Caco-2 (cell line): ENCODE data around the gene CDKAL1. TPM values are rescaled to one million over a fixed set of nuclear protein-coding genes. Genes with fewer than 3 reads are reported as not detected.

Source experiments
- BruUV-seq: library from RNA; stranded (reverse); fragments of 400-500 nt; replicated peaks from 2 replicates; lab custom pipeline; 2021; lab: Mats Ljungman, UMichigan
- CTCF ChIA-PET: fragments of 300-600 bp; sonication (Branson Sonifier 250); formaldehyde crosslinking; loops from one replicate; lab custom pipeline; 2022; ENCODE audit warnings: antibody characterized with exemption; lab: Charles Lee
- POLR2A ChIA-PET: fragments of 300-600 bp; sonication (Branson Sonifier 250); formaldehyde crosslinking; loops from one replicate; lab custom pipeline; 2022; ENCODE audit warnings: antibody characterized with exemption; lab: Charles Lee
- DNase-seq, 2 experiments: peaks; one replicate each; pipeline versions ENCODE4 v3.0.0 to v3.0.0-alpha.2; 2020 to 2022
- H3K27me3 ChIP-seq: replicated peaks from 2 replicates; pipeline ENCODE4 v1.6.0; 2011; ENCODE audit warnings: low read length; ENCODE audit not compliant: control insufficient read depth, insufficient read depth
- H3K36me3 ChIP-seq: 2 replicates; pipeline ENCODE4 v1.5.1; 2011; ENCODE audit warnings: low read length; ENCODE audit not compliant: control insufficient read depth, insufficient read depth
- H3K4me1 ChIP-seq: fragments of 250-450 bp; sonication (Bioruptor Pico); 2 replicates; pipeline ENCODE4 v1.5.1; 2020; ENCODE audit warnings: mild to moderate bottlenecking
- H3K4me3 ChIP-seq: 2 replicates; pipeline ENCODE4 v1.5.1; 2011; ENCODE audit warnings: low read depth, mild to moderate bottlenecking, control low read depth, low read length
- H3K9me3 ChIP-seq: fragments of 250-450 bp; sonication (Bioruptor Pico); 2 replicates; pipeline ENCODE4 v1.5.1; 2020; ENCODE audit warnings: mild to moderate bottlenecking, moderate library complexity
- H3K27ac Mint-ChIP-seq: one replicate; pipeline ENCODE4 v1.8.0; 2022; ENCODE audit warnings: mixed read lengths; ENCODE audit not compliant: unreplicated experiment
- H3K27me3 Mint-ChIP-seq: one replicate; pipeline ENCODE4 v1.8.0; 2022; ENCODE audit warnings: mixed read lengths; ENCODE audit not compliant: insufficient read depth, unreplicated experiment
- H3K36me3 Mint-ChIP-seq: one replicate; pipeline ENCODE4 v1.8.0; 2022; ENCODE audit warnings: mild to moderate bottlenecking, mixed read lengths; ENCODE audit not compliant: insufficient read depth, unreplicated experiment
- H3K4me1 Mint-ChIP-seq: one replicate; pipeline ENCODE4 v1.8.0; 2022; ENCODE audit warnings: low read depth, mixed read lengths; ENCODE audit not compliant: unreplicated experiment
- H3K4me3 Mint-ChIP-seq: one replicate; pipeline ENCODE4 v1.8.0; 2022; ENCODE audit warnings: mild to moderate bottlenecking, moderate library complexity, mixed read lengths; ENCODE audit not compliant: unreplicated experiment
- H3K9me3 Mint-ChIP-seq: one replicate; pipeline ENCODE4 v1.8.0; 2022; ENCODE audit warnings: mixed read lengths; ENCODE audit not compliant: unreplicated experiment
- intact Hi-C: fragments of 100-400 bp; cut with micrococcal nuclease; formaldehyde crosslinking; loops from one replicate; pipeline ENCODE4 v1.10.0; 2022; ENCODE audit not compliant: unreplicated experiment
- total RNA-seq: library from RNA; stranded (reverse); gene quantifications from 2 replicates; pipeline ENCODE4 v1.2.3, GENCODE V29; 2022
- TF ChIP-seq, protein P1 (sequence below), 2 experiments: fragments of 200-600 bp in 1 of 2; IDR thresholded peaks; 1 replicate in 1 of 2; 2 replicates in 1 of 2; pipeline versions ENCODE4 v1.5.1 to v1.8.0; 2011 to 2022; ENCODE audit warnings: antibody characterized with exemption in 1 of 2, control low read depth in 1 of 2, inconsistent platforms in 1 of 2, low read depth in 1 of 2, low read length in 1 of 2, mild to moderate bottlenecking in 1 of 2, moderate library complexity in 1 of 2; ENCODE audit not compliant: insufficient read depth in 1 of 2, severe bottlenecking in 1 of 2, unreplicated experiment in 1 of 2

CDKAL1 gene
- total RNA-seq, 1 experiment from 2014 or later, result 18.7 TPM

GRCh38 chr6:20797597-20797996, 263.3 kb downstream of the CDKAL1 start:
- no peak for DNase-seq
- H3K9me3 ChIP-seq, result no peaks in the 10 kb centered on the region
- H3K27me3 ChIP-seq, result no peaks in the 10 kb centered on the region
- no peak overlapping the region for H3K27ac Mint-ChIP-seq
- ChIA-PET POLR2A (no interaction called here), CTCF (no interaction called here)
- BruUV-seq, result no TSS peak
- H3K27me3 Mint-ChIP-seq, result no peaks in the 10 kb centered on the region
- TF ChIP-seq, protein P1, sequence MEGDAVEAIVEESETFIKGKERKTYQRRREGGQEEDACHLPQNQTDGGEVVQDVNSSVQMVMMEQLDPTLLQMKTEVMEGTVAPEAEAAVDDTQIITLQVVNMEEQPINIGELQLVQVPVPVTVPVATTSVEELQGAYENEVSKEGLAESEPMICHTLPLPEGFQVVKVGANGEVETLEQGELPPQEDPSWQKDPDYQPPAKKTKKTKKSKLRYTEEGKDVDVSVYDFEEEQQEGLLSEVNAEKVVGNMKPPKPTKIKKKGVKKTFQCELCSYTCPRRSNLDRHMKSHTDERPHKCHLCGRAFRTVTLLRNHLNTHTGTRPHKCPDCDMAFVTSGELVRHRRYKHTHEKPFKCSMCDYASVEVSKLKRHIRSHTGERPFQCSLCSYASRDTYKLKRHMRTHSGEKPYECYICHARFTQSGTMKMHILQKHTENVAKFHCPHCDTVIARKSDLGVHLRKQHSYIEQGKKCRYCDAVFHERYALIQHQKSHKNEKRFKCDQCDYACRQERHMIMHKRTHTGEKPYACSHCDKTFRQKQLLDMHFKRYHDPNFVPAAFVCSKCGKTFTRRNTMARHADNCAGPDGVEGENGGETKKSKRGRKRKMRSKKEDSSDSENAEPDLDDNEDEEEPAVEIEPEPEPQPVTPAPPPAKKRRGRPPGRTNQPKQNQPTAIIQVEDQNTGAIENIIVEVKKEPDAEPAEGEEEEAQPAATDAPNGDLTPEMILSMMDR (IDR thresholded peaks at IDR 0.05; ENCODE audit: insufficient read depth in 1 of 2, low read depth in 1 of 2, low read length in 1 of 2, severe bottlenecking in 1 of 2, unreplicated experiment in 1 of 2), result no peak
- no peaks in the 10 kb centered on the region for H3K36me3 Mint-ChIP-seq
- no peak overlapping the region for H3K4me3 ChIP-seq
- no peak overlapping the region for H3K4me3 Mint-ChIP-seq
- H3K36me3 ChIP-seq, result no peaks in the 10 kb centered on the region
- no peaks in the 10 kb centered on the region for H3K4me1 ChIP-seq
- intact Hi-C loops, result no loop called here
- H3K4me1 Mint-ChIP-seq, result no peaks in the 10 kb centered on the region
- H3K9me3 Mint-ChIP-seq, result no peaks in the 10 kb centered on the region

- H3K4me3 ChIP-seq, result no peak overlapping the region
- no peaks in the 10 kb centered on the region for H3K27me3 ChIP-seq
- ChIA-PET POLR2A (no interaction called here), CTCF (no interaction called here)
- no peaks in the 10 kb centered on the region for H3K27me3 Mint-ChIP-seq
- no peak overlapping the region for H3K4me3 Mint-ChIP-seq
- H3K9me3 ChIP-seq, result no peaks in the 10 kb centered on the region
- H3K27ac Mint-ChIP-seq, result no peak overlapping the region
- intact Hi-C loops, result no loop called here
- H3K36me3 Mint-ChIP-seq, result no peaks in the 10 kb centered on the region
- H3K4me1 Mint-ChIP-seq, result no peaks in the 10 kb centered on the region
- TF ChIP-seq, protein P1 (IDR thresholded peaks at IDR 0.05; ENCODE audit: insufficient read depth in 1 of 2, low read depth in 1 of 2, low read length in 1 of 2, severe bottlenecking in 1 of 2, unreplicated experiment in 1 of 2), result no peak
- no TSS peak for BruUV-seq
- H3K36me3 ChIP-seq, result no peaks in the 10 kb centered on the region
- no peaks in the 10 kb centered on the region for H3K4me1 ChIP-seq
- no peak for DNase-seq
- H3K9me3 Mint-ChIP-seq, result peaks cover under 1% of the 10 kb centered on the region
These were observed 266.0 kb downstream of the CDKAL1 start for GRCh38 chr6:20800229-20800628.

DNA sequence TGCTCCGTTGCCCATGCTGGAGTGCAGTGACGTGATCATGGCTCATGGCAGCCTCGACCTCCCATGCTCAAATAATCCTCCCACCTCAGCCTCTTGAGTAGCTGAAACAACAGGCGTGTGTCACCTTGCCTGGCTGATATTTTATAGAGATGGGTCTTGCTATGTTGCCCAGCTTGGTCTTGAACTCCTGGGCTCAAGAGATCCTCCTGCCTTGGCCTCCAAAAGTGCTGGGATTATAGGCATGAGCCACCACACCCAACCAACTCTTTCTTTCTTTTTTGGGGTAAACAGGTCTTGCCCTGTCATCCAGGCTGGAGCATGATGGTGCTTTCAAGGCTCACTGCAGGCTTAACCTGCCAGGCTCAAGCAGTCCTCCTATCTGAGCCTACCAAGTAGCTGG, 266.4 kb downstream of the CDKAL1 start:
- no peak overlapping the region for H3K4me3 ChIP-seq
- H3K4me3 Mint-ChIP-seq, result no peak overlapping the region
- no peaks in the 10 kb centered on the region for H3K36me3 Mint-ChIP-seq
- H3K27me3 Mint-ChIP-seq, result no peaks in the 10 kb centered on the region
- DNase-seq, result no peak
- BruUV-seq, result no TSS peak
- CTCF ChIA-PET, result no interaction called here
- H3K27ac Mint-ChIP-seq, result no peak overlapping the region
- intact Hi-C loops, result no loop called here
- no peaks in the 10 kb centered on the region for H3K4me1 ChIP-seq
- H3K27me3 ChIP-seq, result no peaks in the 10 kb centered on the region
- TF ChIP-seq, protein P1 (IDR thresholded peaks at IDR 0.05; ENCODE audit: insufficient read depth in 1 of 2, low read depth in 1 of 2, low read length in 1 of 2, severe bottlenecking in 1 of 2, unreplicated experiment in 1 of 2), result no peak
- no peaks in the 10 kb centered on the region for H3K36me3 ChIP-seq
- POLR2A ChIA-PET, result no interaction called here
- no peaks in the 10 kb centered on the region for H3K4me1 Mint-ChIP-seq
- peaks cover 5% of the 10 kb centered on the region for H3K9me3 Mint-ChIP-seq
- H3K9me3 ChIP-seq, result no peaks in the 10 kb centered on the region
